ENCODE results near the gene UBA3.

- no peak for TF ChIP-seq POLR2A (IDR thresholded peaks at IDR 0.05)
- TF ChIP-seq CTCF (IDR thresholded peaks at IDR 0.05): no peak
- no peak for TF ChIP-seq EP300 (IDR thresholded peaks at IDR 0.05; ENCODE audit: low read depth)
- no peak for TF ChIP-seq POLR2AphosphoS5 (IDR thresholded peaks at IDR 0.05)
Observed at GRCh38 chr3:69063636-69064035, 16.5 kb downstream of the UBA3 start.

Data from transverse colon (tissue), 4 donors.